GM18526 (cell line): ENCODE measurements around the gene CHTOP.

Experiments used
- POLR2A ChIP-seq: IDR thresholded peaks from 3 replicates; pipeline ENCODE4 v1.6.1; 2011; ENCODE audit not compliant: insufficient read length; ENCODE audit errors: extremely low read depth

The CHTOP gene, protein sequence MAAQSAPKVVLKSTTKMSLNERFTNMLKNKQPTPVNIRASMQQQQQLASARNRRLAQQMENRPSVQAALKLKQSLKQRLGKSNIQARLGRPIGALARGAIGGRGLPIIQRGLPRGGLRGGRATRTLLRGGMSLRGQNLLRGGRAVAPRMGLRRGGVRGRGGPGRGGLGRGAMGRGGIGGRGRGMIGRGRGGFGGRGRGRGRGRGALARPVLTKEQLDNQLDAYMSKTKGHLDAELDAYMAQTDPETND

DNA sequence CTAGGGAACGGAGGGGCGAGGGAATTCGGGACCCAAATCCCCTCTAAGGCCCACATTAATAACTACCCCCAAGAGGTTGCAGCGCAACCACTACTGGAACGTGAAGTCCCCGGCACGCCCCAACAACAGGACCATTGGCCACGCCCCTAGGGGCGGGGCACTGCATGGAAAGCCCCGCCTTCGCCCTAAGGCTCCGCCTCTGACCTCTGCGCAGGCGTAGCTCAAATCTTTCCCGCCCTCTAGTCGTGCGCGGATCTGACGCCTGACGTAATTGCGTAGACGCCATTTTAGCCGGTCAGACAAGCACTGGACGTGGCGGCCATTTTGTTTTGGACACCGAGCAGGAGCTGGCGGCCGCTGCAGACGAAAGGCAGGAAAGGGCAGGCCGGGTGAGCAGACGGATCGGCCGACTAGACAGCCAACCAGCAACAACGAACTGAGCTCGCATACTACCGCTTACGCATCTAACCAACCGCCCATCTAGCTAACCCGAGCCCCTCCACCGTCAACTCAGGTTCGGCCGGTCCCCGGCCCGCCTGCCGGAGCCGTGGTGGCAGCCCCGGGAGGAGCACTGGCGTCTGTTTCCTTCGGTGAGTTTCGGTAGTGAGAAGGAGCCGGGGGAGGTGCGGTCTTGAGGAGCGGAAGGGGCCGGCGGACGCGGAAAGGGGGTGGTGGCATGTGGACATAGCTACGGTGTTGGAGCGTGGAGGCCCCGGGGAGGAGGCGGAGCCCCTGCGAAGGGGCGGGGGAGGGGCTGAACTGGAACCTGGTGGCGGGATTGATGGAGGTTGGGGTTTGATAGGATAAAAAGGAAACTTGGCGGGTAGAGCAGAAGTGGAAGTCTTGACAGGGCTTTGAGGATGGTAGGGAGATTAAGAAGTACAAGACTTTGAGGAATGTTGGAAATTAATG, at the start of gene CHTOP:
Gene CHTOP, plus strand, starts transcription at position 313 of the 912 bp plus-strand sequence. CDS start 2,523 bp downstream, outside the sequence.
- peak; percentile 94 for TF ChIP-seq POLR2A

DNA sequence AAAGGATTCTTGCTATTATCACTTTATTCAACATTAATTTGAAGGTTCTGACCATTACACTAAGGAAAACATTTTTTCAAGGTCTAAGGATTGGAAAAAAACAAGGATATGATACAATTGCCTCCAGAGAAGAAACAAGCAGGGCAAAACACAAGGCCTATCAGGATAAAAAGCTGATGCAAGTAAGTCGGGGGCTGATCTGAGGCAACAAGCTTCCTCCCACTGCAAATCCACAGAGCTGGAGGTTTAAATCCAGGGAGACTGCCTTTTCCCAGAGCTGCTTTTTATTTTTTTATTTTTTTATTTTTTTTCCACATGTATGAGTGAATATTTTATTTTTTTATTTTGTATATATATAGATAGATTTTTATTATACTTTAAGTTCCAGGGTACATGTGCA, 48.9 kb upstream of the CHTOP start:
- TF ChIP-seq POLR2A, result no peak

DNA sequence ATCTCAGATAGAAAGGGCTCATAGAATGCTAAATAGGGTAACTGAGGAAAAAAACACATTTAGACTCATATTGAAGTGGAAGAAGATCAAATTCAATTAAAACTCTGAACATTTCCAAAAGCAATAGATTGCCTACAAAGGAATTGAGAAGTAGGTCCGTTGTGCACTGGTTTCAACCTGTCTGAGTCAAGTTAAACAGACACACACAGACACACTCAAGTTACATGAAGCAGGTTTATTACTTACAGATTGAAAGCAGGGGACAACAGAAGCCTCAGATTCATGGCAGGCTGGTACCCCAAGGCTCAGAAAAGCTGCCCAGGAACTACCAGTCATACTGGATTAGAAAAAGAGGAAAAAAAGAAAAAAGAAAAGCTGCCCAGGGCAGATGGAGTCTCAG, 47.5 kb upstream of the CHTOP start:
- TF ChIP-seq POLR2A, result no peak

DNA sequence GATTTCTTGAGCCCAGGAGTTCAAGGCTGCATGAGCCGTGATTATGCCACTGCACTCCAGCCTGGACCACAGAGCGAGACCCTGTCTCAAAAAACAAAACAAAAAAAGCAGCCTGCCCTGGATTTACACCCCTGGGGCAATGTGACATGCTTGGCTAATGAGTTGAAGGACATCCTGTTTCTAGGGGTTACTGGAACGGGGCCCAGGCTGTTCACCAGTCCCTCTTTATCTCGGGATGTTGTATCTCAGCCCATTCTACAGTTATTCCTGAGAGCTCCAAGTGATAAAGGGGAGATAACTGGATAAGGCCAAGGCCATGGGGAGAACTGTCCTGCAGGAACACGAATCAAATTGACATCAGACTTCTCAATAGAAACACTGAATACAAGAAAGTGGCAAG, 46.6 kb upstream of the CHTOP start:
- no peak for TF ChIP-seq POLR2A

DNA sequence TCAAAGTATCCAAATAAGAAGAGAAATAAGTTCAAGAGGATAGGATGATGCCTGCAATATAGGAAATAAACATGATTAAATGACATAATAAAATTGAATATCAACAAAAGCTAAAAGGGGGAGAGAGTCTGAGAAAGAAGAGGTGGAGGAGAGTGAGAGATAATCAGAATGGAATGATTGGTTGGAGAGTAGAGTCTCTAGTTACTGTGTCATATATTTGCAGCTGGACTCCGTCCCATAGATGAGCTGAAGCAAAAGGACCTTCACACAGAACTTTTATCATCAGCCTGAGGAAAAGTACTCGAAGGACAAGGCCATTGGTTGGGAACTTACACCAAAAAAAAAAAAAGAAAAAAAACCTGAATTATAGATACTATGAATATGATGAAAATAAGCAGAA, 45.4 kb upstream of the CHTOP start:
- TF ChIP-seq POLR2A, result no peak

DNA sequence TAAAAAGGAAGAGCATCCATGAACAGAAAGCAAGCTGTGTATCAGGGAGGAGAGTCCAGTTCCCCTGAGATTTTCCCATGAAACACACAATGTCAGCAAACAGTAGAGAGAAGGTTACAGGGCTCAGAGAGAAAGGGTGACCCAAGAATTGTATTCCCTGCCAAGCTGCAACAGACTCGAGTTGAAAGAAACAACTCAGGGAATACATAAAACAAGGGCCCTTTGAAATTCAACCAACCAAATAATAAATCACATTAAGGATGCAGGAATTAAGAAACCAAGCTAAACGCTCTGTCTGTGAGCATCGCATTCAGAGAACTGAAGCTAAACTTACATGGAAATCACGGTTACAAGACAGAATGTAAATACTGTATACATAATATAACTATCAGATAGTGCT, 41.1 kb upstream of the CHTOP start:
- no peak for TF ChIP-seq POLR2A

DNA sequence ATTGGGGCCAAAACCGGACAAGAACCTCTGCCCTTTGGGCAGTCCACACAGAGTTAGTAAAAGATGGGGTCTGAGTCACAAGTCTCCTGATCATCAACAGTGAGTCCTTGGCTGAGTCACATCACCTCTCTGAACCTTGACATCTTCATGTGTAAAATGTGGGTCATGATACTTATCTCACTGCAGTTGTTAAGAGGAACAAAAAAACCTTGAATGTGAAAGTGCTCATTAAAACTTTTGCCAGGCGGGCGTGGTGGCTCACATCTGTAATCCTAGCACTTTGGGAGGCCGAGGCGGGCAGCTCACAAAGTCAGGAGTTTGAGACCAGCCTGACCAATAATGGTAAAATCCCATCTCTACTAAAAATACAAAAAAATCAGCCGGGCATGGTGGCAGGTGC, 36.7 kb upstream of the CHTOP start:
- no peak for TF ChIP-seq POLR2A

DNA sequence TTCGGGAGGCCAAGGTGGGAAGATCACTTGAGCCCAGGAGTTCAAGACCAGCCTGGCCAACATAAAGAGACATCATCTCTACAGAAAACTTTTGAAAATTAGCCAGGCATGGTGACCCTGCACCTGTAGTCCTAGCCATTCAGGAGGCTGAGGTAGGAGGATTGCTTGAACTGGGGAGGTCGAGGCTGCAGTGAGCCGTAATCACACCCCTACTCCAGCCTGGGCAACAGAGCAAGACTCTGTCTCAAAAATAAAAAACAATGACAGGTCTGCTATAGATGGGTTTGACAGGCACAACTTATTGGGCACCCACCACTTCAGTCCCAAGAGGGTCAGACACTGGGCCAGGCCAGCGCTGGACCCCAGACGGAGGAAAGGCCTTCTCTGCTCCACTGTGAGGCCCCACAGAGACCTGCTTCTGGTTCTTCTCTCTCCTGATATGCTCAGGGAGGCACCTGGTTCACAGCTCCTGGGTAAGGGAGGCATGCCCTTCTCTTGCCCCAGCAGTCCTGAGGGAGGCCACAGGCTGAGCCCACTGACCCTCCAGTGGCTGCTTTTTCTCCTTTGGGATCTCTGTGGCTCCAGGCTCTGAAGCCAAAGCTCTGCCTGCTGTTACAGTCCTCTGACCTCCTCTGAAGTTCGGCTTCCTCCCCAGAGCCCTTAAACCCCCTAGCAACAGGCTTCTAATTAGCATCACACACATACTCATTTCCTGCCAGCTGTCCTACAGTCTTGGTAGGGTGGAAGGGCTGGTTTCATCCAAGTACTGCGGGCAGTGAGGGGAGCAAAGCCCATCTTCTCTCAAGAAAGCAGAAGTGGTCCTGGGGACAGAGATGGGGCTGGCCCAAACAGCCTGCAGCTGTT, 35.3 kb upstream of the CHTOP start:
- peak; percentile 48 for TF ChIP-seq POLR2A

DNA sequence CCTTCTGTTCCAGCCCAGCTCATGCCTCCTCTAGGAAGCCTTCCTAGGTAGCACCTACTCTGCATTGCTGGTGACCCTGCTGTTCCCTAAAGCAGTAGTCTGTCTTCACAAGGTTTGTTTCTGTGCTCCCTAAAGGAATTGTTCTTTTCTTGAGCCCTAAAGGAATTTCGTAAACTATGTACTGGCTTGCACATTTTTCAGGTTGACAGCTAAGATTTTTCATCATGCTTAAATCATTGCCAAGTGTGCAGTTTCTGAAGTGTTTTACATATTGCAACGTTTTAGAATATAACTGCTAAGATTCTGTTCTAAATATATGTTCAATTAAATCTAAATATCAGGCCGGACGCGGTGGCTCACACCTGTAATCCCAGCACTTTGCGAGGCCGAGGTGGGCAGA, 34.0 kb upstream of the CHTOP start:
- TF ChIP-seq POLR2A, result no peak

DNA sequence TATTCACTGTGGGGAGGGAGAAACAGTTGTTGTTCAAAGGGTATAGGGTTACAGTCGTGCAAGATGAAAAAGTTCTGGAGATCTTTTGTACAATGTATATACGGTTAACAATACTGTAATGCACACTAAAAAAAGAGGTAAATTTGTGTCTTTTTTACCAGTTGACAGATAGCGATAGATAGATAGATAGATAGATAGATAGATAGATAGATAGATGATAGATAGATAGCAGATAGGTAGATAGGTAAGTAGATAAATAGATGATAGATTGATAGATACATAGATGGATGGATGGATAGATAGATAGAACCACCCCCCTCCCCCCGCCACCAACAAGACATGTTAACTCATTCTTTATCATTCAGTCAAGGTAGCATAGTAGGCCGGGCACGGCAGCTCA, 31.1 kb upstream of the CHTOP start:
- no peak for TF ChIP-seq POLR2A

DNA sequence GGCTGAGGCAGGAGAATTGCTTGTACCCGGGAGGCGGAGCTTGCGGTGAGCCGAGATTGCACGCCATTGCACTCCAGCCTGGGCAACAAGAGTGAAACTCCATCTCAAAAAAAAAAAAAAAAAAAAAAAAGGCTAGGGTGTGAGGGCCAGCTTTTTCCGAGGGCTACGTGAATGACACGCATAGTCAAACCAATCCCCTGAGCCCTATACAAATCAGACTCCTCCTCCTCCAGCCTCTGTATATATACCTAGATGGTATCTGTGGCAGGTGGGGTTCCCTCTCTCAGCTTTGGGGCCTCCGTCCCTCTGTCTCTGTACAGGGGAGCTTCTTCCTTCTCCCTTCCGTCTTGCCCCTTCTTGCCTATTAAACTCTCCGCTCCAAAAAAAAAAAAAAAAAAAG, 27.7 kb upstream of the CHTOP start:
- TF ChIP-seq POLR2A, result no peak

DNA sequence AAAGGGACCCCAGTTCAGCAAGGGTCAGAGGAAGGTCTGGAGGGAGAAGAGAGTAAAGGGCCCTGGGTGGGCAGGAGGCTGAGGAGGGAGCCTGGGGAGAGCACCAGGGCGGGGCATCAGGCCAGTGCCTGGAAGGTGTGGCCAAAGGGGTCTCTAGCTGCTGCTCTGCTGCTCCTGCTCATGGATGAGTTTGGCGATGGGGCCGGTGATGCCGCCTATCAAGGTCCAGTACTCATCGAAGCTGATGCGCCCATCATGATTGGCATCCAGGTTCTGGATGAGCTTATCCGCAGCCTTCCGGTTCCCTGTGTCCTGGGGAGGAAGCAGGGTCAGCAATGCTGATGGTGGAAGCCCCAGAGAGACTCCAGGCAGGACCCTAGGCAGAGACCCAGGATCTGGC, 26.5 kb upstream of the CHTOP start:
- TF ChIP-seq POLR2A, result no peak

DNA sequence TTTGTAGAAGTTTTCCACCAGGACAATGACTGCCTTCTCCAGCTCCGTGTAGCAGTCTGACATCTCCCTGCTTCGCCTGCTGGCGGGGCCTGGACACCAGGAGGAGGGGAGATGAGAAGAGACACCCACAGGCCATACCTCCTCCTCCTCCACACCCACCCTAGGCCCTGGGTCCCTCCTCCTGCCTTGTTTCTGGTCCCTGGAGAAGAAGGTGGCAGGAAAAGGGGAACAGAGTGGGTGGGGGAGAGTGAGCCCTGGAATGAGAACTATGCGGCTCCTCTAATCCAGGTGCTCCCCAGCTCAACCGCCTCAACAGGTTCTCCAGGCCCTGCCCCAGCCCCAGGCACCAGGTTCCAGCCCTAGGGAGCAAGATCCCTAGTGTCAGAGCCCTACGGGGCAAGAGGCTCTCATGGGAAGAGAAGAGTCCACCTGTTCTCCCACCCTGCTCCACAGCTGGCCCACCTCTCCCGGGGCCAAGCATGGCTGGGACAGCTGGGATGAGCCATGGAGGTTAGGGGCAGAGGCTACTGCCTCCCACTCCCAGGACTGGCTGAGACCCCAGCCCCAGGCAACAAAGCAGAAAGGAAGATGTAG, 25.7 kb upstream of the CHTOP start:
- no peak for TF ChIP-seq POLR2A

DNA sequence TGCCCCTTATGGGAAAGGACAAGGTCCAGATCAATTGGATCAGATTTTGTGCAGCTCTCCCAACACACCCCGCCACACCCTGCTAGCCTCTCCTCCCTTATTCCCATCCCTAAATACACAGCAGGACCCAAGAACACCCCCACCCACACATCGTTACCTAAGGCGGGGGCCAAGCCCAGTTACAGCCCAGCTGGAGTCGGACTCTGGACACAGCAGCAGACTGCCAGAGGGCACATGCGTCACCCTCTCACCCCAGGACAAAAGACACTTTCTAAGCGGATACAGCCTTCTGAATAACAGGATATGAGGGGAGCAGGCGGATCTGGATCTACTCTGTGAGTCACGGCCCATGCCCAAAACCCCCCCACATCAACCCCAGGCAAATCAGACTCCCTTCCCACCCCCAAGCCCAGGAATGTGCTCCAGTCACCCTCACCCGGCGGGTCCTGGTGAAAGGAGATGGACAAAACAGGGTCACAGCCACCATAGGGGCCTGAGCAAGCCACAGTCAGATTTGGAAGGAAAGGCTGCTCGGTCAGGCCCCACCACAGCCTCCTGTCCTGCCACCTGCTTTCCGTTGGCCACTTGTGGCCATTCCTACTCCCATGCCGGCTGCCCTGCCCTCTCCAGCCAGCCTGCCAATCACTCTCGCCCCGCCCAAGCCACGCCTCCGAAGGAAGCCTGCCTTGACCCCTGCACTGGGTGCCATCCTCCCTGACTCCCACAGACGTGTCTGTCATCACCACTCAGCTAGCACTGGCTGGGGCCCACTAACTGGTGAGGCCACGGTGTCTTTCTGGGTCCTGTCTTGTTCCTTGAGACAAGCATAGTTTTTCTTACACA, 24.9 kb upstream of the CHTOP start:
- no peak for TF ChIP-seq POLR2A

DNA sequence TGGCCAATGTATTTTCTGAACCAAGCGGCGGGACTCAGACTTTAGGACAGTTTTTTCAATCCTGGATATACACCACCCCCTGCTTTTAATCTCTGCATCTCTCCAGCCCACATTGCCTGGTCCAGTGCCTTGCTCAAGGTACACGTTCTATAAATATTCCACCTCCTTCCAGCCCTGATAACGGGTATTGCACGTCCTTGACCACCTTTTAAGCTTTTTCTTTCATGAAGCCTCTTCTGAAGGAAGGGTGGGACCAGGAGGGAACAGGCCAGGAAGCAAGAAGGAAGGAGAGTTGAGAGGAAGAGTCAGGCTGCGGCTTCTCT, 24.3 kb upstream of the CHTOP start:
- TF ChIP-seq POLR2A, result no peak

DNA sequence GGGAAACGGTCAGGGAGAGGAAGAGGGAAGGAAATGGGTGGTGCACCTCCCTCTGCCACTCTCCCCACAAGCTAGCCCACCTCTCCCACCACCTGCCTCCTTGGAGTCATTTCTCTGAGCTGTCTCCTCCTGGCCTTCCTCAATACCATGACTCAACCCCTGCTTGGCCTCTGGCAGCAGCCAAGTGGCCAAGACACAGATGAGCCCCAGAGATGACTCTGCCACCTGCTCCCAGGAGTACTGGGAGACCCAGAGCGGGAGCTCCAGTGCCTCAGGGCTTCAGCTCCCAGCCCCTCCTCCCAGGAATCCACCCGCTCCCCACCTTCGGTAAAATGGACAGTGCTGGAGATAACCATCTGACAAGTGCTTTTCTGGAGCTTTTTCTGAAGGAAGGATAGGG, 23.5 kb upstream of the CHTOP start:
- no peak for TF ChIP-seq POLR2A
